Limb (tissue), 2 donors: ENCODE measurements around the gene TTLL5.
A peak's percentile ranks its signal among the peaks of the same experiment; 100 is the strongest.
"Not testable (repeated sequence)": the region's sequence is repeated elsewhere in the genome, so short reads cannot be mapped to it uniquely, and the experiment has no call there.

Source experiments
- DNase-seq, 2 donors: peaks; one replicate each; pipeline ENCODE4 v3.0.0-alpha.2; 2016; ENCODE audit errors: extremely low spot score in 2 of 2

Gene TTLL5

GRCh38 chr14:75648066-75648838 lies 12.8 kb upstream of the TTLL5 start:
- DNase-seq, result peak; percentile 24 to 40

- no peak for DNase-seq
Measured at GRCh38 chr14:75649337-75649736, 11.7 kb upstream of the TTLL5 start.

GRCh38 chr14:75649773-75650172 lies 11.3 kb upstream of the TTLL5 start:
- DNase-seq, result no peak

- DNase-seq, result no peak
Measured at GRCh38 chr14:75650253-75651058, 10.6 kb upstream of the TTLL5 start.

- no peak for DNase-seq
Measured at GRCh38 chr14:75653563-75653962, 7.5 kb upstream of the TTLL5 start.

- DNase-seq, result peak; percentile 77 to 89
Measured at GRCh38 chr14:75654127-75654732, 6.8 kb upstream of the TTLL5 start.

GRCh38 chr14:75655235-75655634 lies 5.8 kb upstream of the TTLL5 start:
- DNase-seq, result no peak

GRCh38 chr14:75657331-75657730 lies 3.7 kb upstream of the TTLL5 start:
- DNase-seq, result no peak

- no peak for DNase-seq
Measured at GRCh38 chr14:75658957-75659356, 2.1 kb upstream of the TTLL5 start.

GRCh38 chr14:75660238-75660629 lies 812 bp upstream of the TTLL5 start:
- no peak for DNase-seq

- DNase-seq, result no peak
Measured at GRCh38 chr14:75661499-75661814, 411 bp downstream of the TTLL5 start.

GRCh38 chr14:75662966-75663365 lies 1.9 kb downstream of the TTLL5 start:
- DNase-seq, result no peak

GRCh38 chr14:75667099-75667765 lies 6.2 kb downstream of the TTLL5 start:
- no peak for DNase-seq

- DNase-seq, result no peak
Measured at GRCh38 chr14:75672605-75673192, 11.7 kb downstream of the TTLL5 start.

GRCh38 chr14:75673345-75674035 lies 12.4 kb downstream of the TTLL5 start:
- no peak for DNase-seq

GRCh38 chr14:75675265-75675960 lies 14.4 kb downstream of the TTLL5 start:
- DNase-seq, result no peak

- no peak for DNase-seq
Measured at GRCh38 chr14:75685910-75686309, 24.9 kb downstream of the TTLL5 start.

GRCh38 chr14:75689012-75689411 lies 28.0 kb downstream of the TTLL5 start:
- DNase-seq, result peak in 1 of 2 donors; percentile 25

- no peak for DNase-seq
Measured at GRCh38 chr14:75690010-75690409, 29.0 kb downstream of the TTLL5 start.

GRCh38 chr14:75695025-75695424 lies 34.0 kb downstream of the TTLL5 start:
- DNase-seq, result not testable (repeated sequence)
